WTC11 (cell line): Measurements from ENCODE around the gene SLC6A16.

Source experiments
- CBFB ChIP-seq: sonication (generic); formaldehyde crosslinking; IDR thresholded peaks from 2 replicates; pipeline ENCODE4 v1.8.1; 2022; ENCODE audit warnings: mild to moderate bottlenecking, low read depth, missing genetic modification reagents
- CTCF ChIP-seq: fragments of 200-600 bp; IDR thresholded peaks from 2 replicates; pipeline ENCODE4 v1.8.0; 2022; ENCODE audit warnings: antibody characterized with exemption
- E2F5 ChIP-seq: sonication (generic); formaldehyde crosslinking; IDR thresholded peaks from 2 replicates; pipeline ENCODE4 v1.8.1; 2022; ENCODE audit warnings: mild to moderate bottlenecking, moderate library complexity, missing genetic modification reagents
- FOXP4 ChIP-seq: sonication (generic); formaldehyde crosslinking; IDR thresholded peaks from 2 replicates; pipeline ENCODE4 v1.8.0; 2022; ENCODE audit warnings: mild to moderate bottlenecking, missing genetic modification reagents
- GABPB1 ChIP-seq: sonication (generic); formaldehyde crosslinking; IDR thresholded peaks from 2 replicates; pipeline ENCODE4 v1.8.1; 2023; ENCODE audit warnings: mild to moderate bottlenecking, missing genetic modification reagents
- SP1 ChIP-seq: sonication (generic); formaldehyde crosslinking; conservative IDR thresholded peaks from 2 replicates; pipeline ENCODE4 v1.8.1; 2022; ENCODE audit warnings: missing genetic modification reagents
- TEAD1 ChIP-seq: sonication (generic); formaldehyde crosslinking; IDR thresholded peaks from 2 replicates; pipeline ENCODE4 v1.8.0; 2022; ENCODE audit warnings: mild to moderate bottlenecking, missing genetic modification reagents

- TF ChIP-seq SP1 (CRISPR knock-in tag) (no peak), TEAD1 (CRISPR knock-in tag) (no peak), CTCF (no peak), GABPB1 (CRISPR knock-in tag) (no peak), E2F5 (CRISPR knock-in tag) (no peak), FOXP4 (CRISPR knock-in tag) (no peak), CBFB (CRISPR knock-in tag) (no peak)
Observed at GRCh38 chr19:49359851-49360820, 35.1 kb upstream of the SLC6A16 start.
